CD14-positive monocyte (primary cell): ENCODE data around the gene PI4KA. TPM values are rescaled to one million over a fixed set of nuclear protein-coding genes. Genes with fewer than 3 reads are reported as not detected.
A peak's percentile ranks its signal among the peaks of the same experiment; 100 is the strongest.
"Not testable (repeated sequence)": the region's sequence is repeated elsewhere in the genome, so short reads cannot be mapped to it uniquely, and the experiment has no call there.

Experiments used
- DNase-seq, 3 donors: peaks; one replicate each; pipeline ENCODE4 v3.0.0-alpha.2; 2011 to 2022
- H2AFZ ChIP-seq: 2 replicates; pipeline ENCODE4 v1.6.0; 2012; ENCODE audit warnings: mild to moderate bottlenecking, low read depth, low read length, inconsistent platforms; ENCODE audit not compliant: insufficient read depth, poor library complexity, severe bottlenecking
- H3K27ac ChIP-seq, 2 donors: 1 replicate in 1 of 2; 2 replicates in 1 of 2; pipeline ENCODE4 v1.5.1; 2012 to 2013; ENCODE audit warnings: low read length in 2 of 2, control low read depth in 1 of 2, inconsistent platforms in 1 of 2, low read depth in 1 of 2, mild to moderate bottlenecking in 1 of 2
- H3K27me3 ChIP-seq, 2 donors: one replicate each; pipeline versions ENCODE4 v1.6.0 to v1.6.1; 2011 to 2013; ENCODE audit warnings: low read length in 2 of 2; ENCODE audit not compliant: control insufficient read depth in 2 of 2, insufficient read depth in 2 of 2
- H3K36me3 ChIP-seq, 2 donors: replicated peaks in 1 of 2; 1 replicate in 1 of 2; 2 replicates in 1 of 2; pipeline versions ENCODE4 v1.5.1 to v1.6.1; 2012 to 2013; ENCODE audit warnings: low read length in 2 of 2, control low read depth in 1 of 2, inconsistent platforms in 1 of 2, mild to moderate bottlenecking in 1 of 2; ENCODE audit not compliant: insufficient read depth in 2 of 2, control insufficient read depth in 1 of 2
- H3K4me1 ChIP-seq, 2 donors: 1 replicate in 1 of 2; 2 replicates in 1 of 2; pipeline versions ENCODE4 v1.5.1 to v1.6.1; 2012 to 2013; ENCODE audit warnings: low read length in 2 of 2, control low read depth in 1 of 2, inconsistent platforms in 1 of 2, mild to moderate bottlenecking in 1 of 2, moderate library complexity in 1 of 2; ENCODE audit not compliant: insufficient read depth in 2 of 2, control insufficient read depth in 1 of 2
- H3K4me2 ChIP-seq: replicated peaks from 2 replicates; pipeline ENCODE3; 2012; ENCODE audit warnings: low read length, moderate library complexity, mild to moderate bottlenecking; ENCODE audit not compliant: poor library complexity, severe bottlenecking; ENCODE audit errors: extremely low read depth
- H3K4me3 ChIP-seq, 3 experiments: fragments of 200-600 bp in 1 of 3; sonication (generic) in 1 of 3; replicated peaks in 1 of 3; 1 replicate in 2 of 3; 2 replicates in 1 of 3; pipeline ENCODE4 v1.5.1; 2011 to 2013; ENCODE audit warnings: low read length in 3 of 3, mild to moderate bottlenecking in 3 of 3, control low read depth in 2 of 3, low read depth in 2 of 3, inconsistent platforms in 1 of 3, moderate library complexity in 1 of 3
- H3K79me2 ChIP-seq: 2 replicates; pipeline ENCODE4 v1.6.0; 2012; ENCODE audit warnings: mild to moderate bottlenecking, control low read depth, inconsistent platforms, low read length, moderate library complexity; ENCODE audit not compliant: insufficient read depth
- H3K9ac ChIP-seq: 2 replicates; pipeline ENCODE4 v1.6.0; 2017; ENCODE audit warnings: low read length, mild to moderate bottlenecking; ENCODE audit not compliant: insufficient read depth, poor library complexity, severe bottlenecking
- H3K9me3 ChIP-seq, 2 donors: replicated peaks in 1 of 2; 1 replicate in 1 of 2; 2 replicates in 1 of 2; pipeline versions ENCODE4 v1.5.1 to v1.6.1; 2012 to 2013; ENCODE audit warnings: low read length in 2 of 2, control low read depth in 1 of 2; ENCODE audit not compliant: control insufficient read depth in 1 of 2, insufficient read depth in 1 of 2
- H4K20me1 ChIP-seq: 2 replicates; pipeline ENCODE4 v1.6.0; 2012; ENCODE audit warnings: mild to moderate bottlenecking, low read length, control low read depth, moderate library complexity; ENCODE audit not compliant: insufficient read depth
- H3K27ac Mint-ChIP-seq, 7 donors: one replicate each; pipeline ENCODE4 v1.8.0; 2020; ENCODE audit warnings: mild to moderate bottlenecking in 7 of 7, mixed read lengths in 7 of 7, moderate library complexity in 6 of 7, inconsistent platforms in 2 of 7
- H3K27me3 Mint-ChIP-seq, 3 donors: one replicate each; pipeline ENCODE4 v1.8.0; 2021 to 2022; ENCODE audit warnings: low read depth in 3 of 3, mild to moderate bottlenecking in 3 of 3, mixed read lengths in 3 of 3, moderate library complexity in 3 of 3, inconsistent platforms in 1 of 3
- H3K36me3 Mint-ChIP-seq, 2 donors: one replicate each; pipeline ENCODE4 v1.8.0; 2020; ENCODE audit warnings: mixed read lengths in 2 of 2, inconsistent platforms in 1 of 2, mild to moderate bottlenecking in 1 of 2
- H3K4me1 Mint-ChIP-seq: one replicate; pipeline ENCODE4 v1.8.0; 2020; ENCODE audit warnings: mild to moderate bottlenecking, mixed read lengths
- H3K4me3 Mint-ChIP-seq, 2 donors: one replicate each; pipeline ENCODE4 v1.8.0; 2020; ENCODE audit warnings: mild to moderate bottlenecking in 2 of 2, mixed read lengths in 2 of 2, moderate library complexity in 1 of 2
- H3K9me3 Mint-ChIP-seq, 7 donors: one replicate each; pipeline ENCODE4 v1.8.0; 2020 to 2022; ENCODE audit warnings: mixed read lengths in 7 of 7, mild to moderate bottlenecking in 6 of 7, moderate library complexity in 6 of 7, inconsistent platforms in 2 of 7
- WGBS: methylation state at CpG from one replicate; pipeline ENCODE4 v1.1.5; 2013; ENCODE audit warnings: missing lambda C conversion rate; ENCODE audit not compliant: insufficient coverage; 5-methylcytosine and 5-hydroxymethylcytosine counted together
- intact Hi-C, 2 donors: fragments of 100-400 bp; cut with micrococcal nuclease; formaldehyde crosslinking; loops; one replicate each; pipeline versions ENCODE4 v1.15.0 to v1.15.1; 2023
- polyA plus RNA-seq, 3 donors: library from polyadenylated mRNA; depleted of rRNA in 1 of 3; unstranded in 2 of 3; stranded (reverse) in 1 of 3; fragments of 300-500 nt in 2 of 3; fragments of >200 nt in 1 of 3; fragmentation: Illumina TruSeq in 2 of 3; gene quantifications; 1 replicate in 2 of 3; 2 replicates in 1 of 3; pipeline ENCODE4 v1.2.3, GENCODE V29; 2012 to 2021
- TF ChIP-seq, protein P1 (sequence below): fragments of 200-600 bp; IDR thresholded peaks from one replicate; pipeline ENCODE4 v1.8.0; 2022; ENCODE audit warnings: antibody characterized with exemption, mild to moderate bottlenecking

The PI4KA gene
- polyA plus RNA-seq, 3 donors: 22.8 to 74.4 (median 38.2) TPM

GRCh38 chr22:20840646-20841371 is 17.8 kb downstream of the PI4KA start:
- Histone ChIP-seq H3K27ac (no peak overlapping the region), H3K4me3 (no peak overlapping the region), H3K79me2 (peaks cover 76% of the 10 kb centered on the region), H3K9ac (no peak overlapping the region), H2AFZ (no peak overlapping the region), H3K36me3 (no peaks in the 10 kb centered on the region), H3K27me3 (no peaks in the 10 kb centered on the region), H3K9me3 (no peaks in the 10 kb centered on the region), H3K4me2 (no peak overlapping the region), H4K20me1 (peaks cover 91% of the 10 kb centered on the region), H3K4me1 (peaks cover 8 to 9% of the 10 kb centered on the region in 2 donors)
- WGBS: 90% methylated on average over 6 of the region's 8 CpGs
- intact Hi-C loops: no loop called here
- no peak for DNase-seq
- peaks cover 7 to 9% of the 10 kb centered on the region in 2 donors for H3K36me3 Mint-ChIP-seq
- H3K27ac Mint-ChIP-seq: peak overlapping the region in 2 of 7 donors; percentile 31 to 58
- no peaks in the 10 kb centered on the region for H3K9me3 Mint-ChIP-seq
- TF ChIP-seq, protein P1, sequence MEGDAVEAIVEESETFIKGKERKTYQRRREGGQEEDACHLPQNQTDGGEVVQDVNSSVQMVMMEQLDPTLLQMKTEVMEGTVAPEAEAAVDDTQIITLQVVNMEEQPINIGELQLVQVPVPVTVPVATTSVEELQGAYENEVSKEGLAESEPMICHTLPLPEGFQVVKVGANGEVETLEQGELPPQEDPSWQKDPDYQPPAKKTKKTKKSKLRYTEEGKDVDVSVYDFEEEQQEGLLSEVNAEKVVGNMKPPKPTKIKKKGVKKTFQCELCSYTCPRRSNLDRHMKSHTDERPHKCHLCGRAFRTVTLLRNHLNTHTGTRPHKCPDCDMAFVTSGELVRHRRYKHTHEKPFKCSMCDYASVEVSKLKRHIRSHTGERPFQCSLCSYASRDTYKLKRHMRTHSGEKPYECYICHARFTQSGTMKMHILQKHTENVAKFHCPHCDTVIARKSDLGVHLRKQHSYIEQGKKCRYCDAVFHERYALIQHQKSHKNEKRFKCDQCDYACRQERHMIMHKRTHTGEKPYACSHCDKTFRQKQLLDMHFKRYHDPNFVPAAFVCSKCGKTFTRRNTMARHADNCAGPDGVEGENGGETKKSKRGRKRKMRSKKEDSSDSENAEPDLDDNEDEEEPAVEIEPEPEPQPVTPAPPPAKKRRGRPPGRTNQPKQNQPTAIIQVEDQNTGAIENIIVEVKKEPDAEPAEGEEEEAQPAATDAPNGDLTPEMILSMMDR: no peak
- no peak overlapping the region for H3K4me3 Mint-ChIP-seq
- peaks cover 22% of the 10 kb centered on the region for H3K4me1 Mint-ChIP-seq
- peaks cover 0 to 2% (median 1%) of the 10 kb centered on the region in 3 donors for H3K27me3 Mint-ChIP-seq

- H3K36me3 ChIP-seq: peaks cover 0 to 4% of the 10 kb centered on the region in 2 donors
- Mint-ChIP-seq H3K27me3 (peaks cover 0 to 2% (median 1%) of the 10 kb centered on the region in 3 donors), H3K4me1 (peaks cover 22% of the 10 kb centered on the region), H3K36me3 (peaks cover 9 to 15% of the 10 kb centered on the region in 2 donors), H3K27ac (peak overlapping the region in 2 of 7 donors; percentile 6 to 31), H3K4me3 (no peak overlapping the region), H3K9me3 (peaks cover 0 to 2% (median 0%) of the 10 kb centered on the region in 7 donors)
- H3K4me2 ChIP-seq: no peak overlapping the region
- peaks cover 72% of the 10 kb centered on the region for H3K79me2 ChIP-seq
- 64% methylated on average over 2 of the region's 3 CpGs for WGBS
- intact Hi-C loops: no loop called here
- H3K9ac ChIP-seq: no peak overlapping the region
- no peak overlapping the region for H3K4me3 ChIP-seq
- H4K20me1 ChIP-seq: peaks cover 91% of the 10 kb centered on the region
- no peaks in the 10 kb centered on the region for H3K27me3 ChIP-seq
- no peak for DNase-seq
- H2AFZ ChIP-seq: no peak overlapping the region
- TF ChIP-seq, protein P1: no peak
- no peaks in the 10 kb centered on the region for H3K9me3 ChIP-seq
- H3K4me1 ChIP-seq: peaks cover 8 to 9% of the 10 kb centered on the region in 2 donors
- H3K27ac ChIP-seq: no peak overlapping the region
These were observed 18.6 kb downstream of the PI4KA start for GRCh38 chr22:20839837-20840645.

DNA sequence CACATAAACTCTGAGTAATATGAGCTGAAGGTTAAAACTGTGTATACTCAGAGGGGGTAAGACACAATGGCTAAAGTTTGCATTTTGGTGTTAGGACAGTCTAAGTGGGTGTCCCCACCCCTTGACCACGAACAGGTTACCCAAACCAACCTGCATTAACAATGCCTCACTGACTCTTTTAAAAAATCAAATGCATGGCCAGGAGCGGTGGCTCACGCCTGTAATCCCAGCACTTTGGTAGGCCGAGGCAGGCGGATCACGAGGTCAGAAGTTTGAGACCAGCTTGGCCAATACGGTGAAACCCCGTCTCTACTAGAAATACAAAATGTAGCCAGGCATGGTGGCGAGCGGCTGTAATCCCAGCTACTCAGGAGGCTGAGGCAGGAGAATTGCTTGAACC is 19.3 kb downstream of the PI4KA start:
- H2AFZ ChIP-seq, H3K27me3 Mint-ChIP-seq, H3K4me1 ChIP-seq, H3K4me3 Mint-ChIP-seq, H3K9me3 Mint-ChIP-seq, H3K9ac ChIP-seq, H3K27me3 ChIP-seq, H3K9me3 ChIP-seq, intact Hi-C loops, H3K27ac Mint-ChIP-seq, H3K4me3 ChIP-seq, DNase-seq, H3K4me2 ChIP-seq, H3K27ac ChIP-seq: not testable (repeated sequence)
- Mint-ChIP-seq H3K36me3 (peaks cover 15 to 20% of the 10 kb centered on the region in 2 donors), H3K4me1 (peaks cover 22% of the 10 kb centered on the region)
- Histone ChIP-seq H4K20me1 (peaks cover 89% of the 10 kb centered on the region), H3K79me2 (peaks cover 65% of the 10 kb centered on the region), H3K36me3 (peaks cover 6 to 11% of the 10 kb centered on the region in 2 donors)
- WGBS: 96% methylated on average over 9 of the region's 10 CpGs
